Loucy (cell line): Measurements from ENCODE around the gene GTPBP10.

ENCODE experiments used
- CTCF ChIP-seq: fragments of 200-600 bp; sonication (generic); conservative IDR thresholded peaks from 2 replicates; pipeline ENCODE4 v1.5.1; 2014; ENCODE audit warnings: mild to moderate bottlenecking, antibody characterized with exemption, low read length
- EZH2phosphoT487 ChIP-seq: fragments of 200-600 bp; IDR thresholded peaks from 2 replicates; pipeline ENCODE4 v1.6.1; 2018; ENCODE audit warnings: antibody characterized with exemption, mild to moderate bottlenecking, moderate library complexity, borderline replicate concordance

DNA sequence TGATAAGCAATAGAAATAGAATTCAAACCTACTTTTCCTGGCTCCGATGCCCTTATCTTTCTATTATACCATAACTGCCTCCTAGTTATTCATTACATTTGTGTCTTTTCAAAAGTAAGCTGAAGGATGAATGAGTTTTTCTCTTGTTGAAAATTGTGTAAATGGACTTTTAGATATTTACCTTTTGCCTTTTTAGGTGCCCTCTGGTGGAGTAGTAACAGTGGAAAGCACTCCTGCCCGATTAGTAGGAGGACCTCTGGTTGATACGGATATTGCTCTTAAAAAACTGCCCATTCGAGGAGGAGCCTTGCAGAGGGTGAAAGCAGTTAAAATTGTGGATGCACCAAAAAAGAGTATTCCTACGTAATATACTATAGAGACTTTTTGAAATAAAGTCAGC, 36.6 kb upstream of the GTPBP10 start:
- TF ChIP-seq CTCF: 0 out of 2 replicates have a peak, but pooled peaks have one; percentile 9
- TF ChIP-seq EZH2phosphoT487: no peak
